K562 (cell line): Measurements from ENCODE around the gene KCNK2. TPM values are rescaled to one million over a fixed set of nuclear protein-coding genes. Genes with fewer than 3 reads are reported as not detected.

Source experiments
- ATAC-seq: fragments of 200-7000 bp; cut with Tn5 transposase; 3 replicates; pipeline ENCODE4 v1.9.1; 2020; ENCODE audit warnings: moderate library complexity
- BruUV-seq: library from RNA; stranded (reverse); fragments of 400-500 nt; replicated peaks from 2 replicates; lab custom pipeline; 2021; lab: Mats Ljungman, UMichigan
- CTCF ChIA-PET: fragments of 300-600 bp; formaldehyde crosslinking; extraction: SDS; loops from one replicate; lab custom pipeline; 2021; ENCODE audit warnings: low intra/inter-chr PET ratio; lab: Yijun Ruan, JAX
- POLR2A ChIA-PET: fragments of 300-600, 350-650 bp; sonication (Branson Sonifier 250); formaldehyde crosslinking; extraction: SDS; loops from one replicate; lab custom pipeline; 2021; ENCODE audit warnings: antibody characterized with exemption, inconsistent platforms; lab: Yijun Ruan, JAX
- DNase-seq, 4 experiments: peaks; one replicate each; pipeline versions ENCODE4 v3.0.0 to v3.0.0-alpha.2; 2011 to 2018; ENCODE audit warnings: low spot score in 3 of 4, mixed read lengths in 3 of 4; ENCODE audit errors: extremely low read depth in 1 of 4
- FAIRE-seq: peaks from 2 replicates; lab custom pipeline; 2011; peaks lifted over from hg19 to GRCh38; lab: Jason Lieb, UNC
- H2AFZ ChIP-seq: 2 replicates; pipeline ENCODE4 v1.6.0; 2011; ENCODE audit warnings: low read depth, low read length, control low read depth, inconsistent platforms
- H3K27ac ChIP-seq: fragments of 200-600 bp; 3 replicates; pipeline ENCODE4 v1.8.0; 2011; ENCODE audit warnings: low read depth, mild to moderate bottlenecking, control low read depth, inconsistent platforms, low read length, moderate library complexity, mixed read lengths; ENCODE audit errors: extremely low read depth
- H3K27me3 ChIP-seq, 2 experiments: fragments of 300-600 bp in 1 of 2; 2 replicates in 1 of 2; 3 replicates in 1 of 2; pipeline versions ENCODE4 v1.6.0 to v1.8.0; 2011; ENCODE audit warnings: inconsistent platforms in 2 of 2, low read length in 2 of 2, mild to moderate bottlenecking in 1 of 2, mixed read lengths in 1 of 2, moderate library complexity in 1 of 2; ENCODE audit not compliant: control insufficient read depth in 2 of 2, insufficient read depth in 2 of 2
- H3K36me3 ChIP-seq: fragments of 300-600 bp; 3 replicates; pipeline ENCODE4 v1.8.0; 2011; ENCODE audit warnings: mild to moderate bottlenecking, low read length, inconsistent platforms; ENCODE audit not compliant: control insufficient read depth, insufficient read depth
- H3K4me1 ChIP-seq, 2 experiments: fragments of 200-600 bp in 1 of 2; replicated peaks in 1 of 2; 2 replicates in 1 of 2; 3 replicates in 1 of 2; pipeline versions ENCODE4 v1.5.1 to v1.8.0; 2011; ENCODE audit warnings: inconsistent platforms in 2 of 2, low read length in 2 of 2, mild to moderate bottlenecking in 1 of 2, mixed read lengths in 1 of 2, moderate library complexity in 1 of 2; ENCODE audit not compliant: control insufficient read depth in 2 of 2, insufficient read depth in 2 of 2
- H3K4me2 ChIP-seq: 2 replicates; pipeline ENCODE4 v1.6.1; 2011; ENCODE audit warnings: low read length, control low read depth, inconsistent platforms, mixed read lengths; ENCODE audit not compliant: insufficient read depth
- H3K4me3 ChIP-seq: fragments of 200-600 bp; sonication (generic), shearing (Covaris generic); 2 replicates; pipeline ENCODE4 v1.5.1; 2016; ENCODE audit warnings: control low read depth, inconsistent platforms
- H3K79me2 ChIP-seq: fragments of 200-600 bp; 3 replicates; pipeline ENCODE4 v1.8.0; 2011; ENCODE audit warnings: low read length, inconsistent platforms; ENCODE audit not compliant: control insufficient read depth, insufficient read depth
- H3K9ac ChIP-seq, 2 experiments: 2 replicates each; pipeline versions ENCODE4 v1.6.0 to v1.6.1; 2011; ENCODE audit warnings: low read depth in 2 of 2, low read length in 2 of 2, control low read depth in 1 of 2, inconsistent platforms in 1 of 2, mild to moderate bottlenecking in 1 of 2, mixed read lengths in 1 of 2; ENCODE audit not compliant: insufficient read depth in 1 of 2
- H3K9me1 ChIP-seq: one replicate; pipeline ENCODE4 v1.6.0; 2011; ENCODE audit warnings: inconsistent platforms, mild to moderate bottlenecking, low read length, moderate library complexity; ENCODE audit not compliant: control insufficient read depth, insufficient read depth
- H3K9me3 ChIP-seq: replicated peaks from 2 replicates; pipeline ENCODE4 v1.5.1; 2011; ENCODE audit warnings: low read depth, low read length, inconsistent platforms; ENCODE audit not compliant: control insufficient read depth, insufficient read depth
- H4K20me1 ChIP-seq: replicated peaks from 2 replicates; pipeline ENCODE4 v1.6.1; 2011; ENCODE audit warnings: low read length, inconsistent platforms, mixed read lengths; ENCODE audit not compliant: control insufficient read depth, insufficient read depth
- CCAR2 ChIP-seq: fragments of 200-400 bp; formaldehyde crosslinking; IDR thresholded peaks from 2 replicates; pipeline ENCODE4 v1.6.1; 2017; ENCODE audit warnings: mild to moderate bottlenecking, low read depth, low read length
- DPF2 ChIP-seq: fragments of 450-650 bp; IDR thresholded peaks from 2 replicates; pipeline ENCODE4 v1.6.1; 2016
- FOXK1 ChIP-seq: sonication (generic); formaldehyde crosslinking; IDR thresholded peaks from 2 replicates; pipeline ENCODE4 v1.8.0; 2022; ENCODE audit warnings: missing genetic modification reagents, mild to moderate bottlenecking, borderline replicate concordance
- GATA2 ChIP-seq: sonication (generic); formaldehyde crosslinking; IDR thresholded peaks from 2 replicates; pipeline ENCODE4 v1.4.0; 2020; ENCODE audit warnings: mild to moderate bottlenecking, missing genetic modification reagents
- HDAC6 ChIP-seq: IDR thresholded peaks from 2 replicates; pipeline ENCODE4 v1.6.1; 2012; ENCODE audit warnings: low read depth, mild to moderate bottlenecking, control low read depth, inconsistent platforms, low read length, moderate library complexity
- HMBOX1 ChIP-seq: sonication (generic); IDR thresholded peaks from 2 replicates; pipeline ENCODE4 v1.6.1; 2016
- L3MBTL2 ChIP-seq: fragments of 450-650 bp; IDR thresholded peaks from 2 replicates; pipeline ENCODE4 v1.6.1; 2016; ENCODE audit warnings: mild to moderate bottlenecking, moderate library complexity
- NBN ChIP-seq: fragments of 450-650 bp; IDR thresholded peaks from 2 replicates; pipeline ENCODE4 v1.6.1; 2016; ENCODE audit warnings: low read depth, mild to moderate bottlenecking
- NUFIP1 ChIP-seq: fragments of 450-650 bp; IDR thresholded peaks from 2 replicates; pipeline ENCODE4 v1.6.1; 2018; ENCODE audit not compliant: partially characterized antibody
- POLR3G ChIP-seq: IDR thresholded peaks from 2 replicates; pipeline ENCODE4 v1.6.1; 2011; ENCODE audit not compliant: insufficient read length, insufficient replicate concordance; ENCODE audit errors: extremely low read depth
- SMARCB1 ChIP-seq: IDR thresholded peaks from 2 replicates; pipeline ENCODE4 v1.6.1; 2011; ENCODE audit warnings: improper control_type of control experiment, low read depth; ENCODE audit not compliant: insufficient read length
- SP1 ChIP-seq: sonication (generic); formaldehyde crosslinking; IDR thresholded peaks from 2 replicates; pipeline ENCODE4 v1.8.1; 2022; ENCODE audit warnings: mild to moderate bottlenecking, missing genetic modification reagents
- THAP12 ChIP-seq: fragments of 250-450 bp; sonication (Bioruptor Pico); IDR thresholded peaks from 2 replicates; pipeline ENCODE4 v1.9.0; 2021; ENCODE audit warnings: mild to moderate bottlenecking, inconsistent platforms
- ZNF263 ChIP-seq: sonication (generic); formaldehyde crosslinking; IDR thresholded peaks from 2 replicates; pipeline ENCODE4 v1.8.0; 2022; ENCODE audit warnings: mild to moderate bottlenecking, missing genetic modification reagents, borderline replicate concordance
- ZNF398 ChIP-seq: fragments of 250-450 bp; sonication (Bioruptor Pico); IDR thresholded peaks from 2 replicates; pipeline ENCODE4 v1.8.0; 2021; ENCODE audit warnings: moderate library complexity, mild to moderate bottlenecking, inconsistent platforms
- ZNF41 ChIP-seq: fragments of 250-450 bp; sonication (Bioruptor Pico); conservative IDR thresholded peaks from 2 replicates; pipeline ENCODE4 v1.4.0; 2020; ENCODE audit warnings: mild to moderate bottlenecking
- ZNF583 ChIP-seq: fragments of 250-450 bp; sonication (Bioruptor Pico); IDR thresholded peaks from 2 replicates; pipeline ENCODE4 v1.4.0; 2020
- ZNF586 ChIP-seq: fragments of 450-650 bp; formaldehyde crosslinking; conservative IDR thresholded peaks from 2 replicates; pipeline ENCODE4 v1.4.0; 2020; ENCODE audit warnings: mild to moderate bottlenecking, moderate library complexity
- in situ Hi-C: fragments of 300-500 bp; cut with MboI; formaldehyde crosslinking; loops from 4 replicates; pipeline ENCODE4 v1.15.0; 2018; ENCODE audit warnings: inconsistent platforms, mixed read lengths
- intact Hi-C: fragments of 100-400 bp; cut with micrococcal nuclease; formaldehyde crosslinking; loops from 2 replicates; pipeline ENCODE4 v1.14.2; 2022
- polyA plus RNA-seq, 8 experiments: library from polyadenylated mRNA; depleted of rRNA in 4 of 8; stranded (reverse) in 5 of 8; unstranded in 3 of 8; fragments of >200 nt; fragmentation: Nextera tagmentation in 2 of 8; fragmentation: Illumina TruSeq in 1 of 8; extraction: Ambion mirVana in 2 of 8; extraction: Trizol in 1 of 8; gene quantifications; 2 replicates each; pipeline versions ENCODE4 v1.2.1 to v1.2.3, GENCODE V29; 2011 to 2014; ENCODE audit warnings: inconsistent platforms in 1 of 8, missing spikeins in 1 of 8
- total RNA-seq, 7 experiments: library from RNA; depleted of rRNA in 6 of 7; stranded (reverse); fragments of >200 nt in 6 of 7; fragmentation: Illumina TruSeq in 2 of 7; extraction: Trizol in 2 of 7; gene quantifications; 2 replicates each; pipeline versions ENCODE4 v1.2.1 to v1.2.3, GENCODE V29; 2011 to 2021; ENCODE audit warnings: low replicate concordance in 1 of 7

The KCNK2 gene
- total and polyA plus RNA-seq, 9 of the 15 experiments (the other 6 are each of a cell fraction or from before 2014, with no cell fraction given) = 0.04 to 0.13 (median 0.05) TPM; not detected in 3

- Histone ChIP-seq H3K4me2 (no peak overlapping the region), H3K4me3 (no peak overlapping the region), H3K36me3 (no peaks in the 10 kb centered on the region), H2AFZ (no peak overlapping the region), H3K4me1 (no peaks in the 10 kb centered on the region), H4K20me1 (no peaks in the 10 kb centered on the region), H3K27ac (no peak overlapping the region), H3K9me1 (no peaks in the 10 kb centered on the region), H3K9ac (no peak overlapping the region), H3K79me2 (no peaks in the 10 kb centered on the region), H3K27me3 (no peaks in the 10 kb centered on the region), H3K9me3 (no peaks in the 10 kb centered on the region)
- POLR2A ChIA-PET = no interaction called here
- no peak for DNase-seq
- CTCF ChIA-PET = no interaction called here
- no peak for FAIRE-seq
- no TSS peak for BruUV-seq
- intact Hi-C loops = no loop called here
- in situ Hi-C loops = no loop called here
- ATAC-seq = no peak
- no peak for TF ChIP-seq ZNF583 (CRISPR knock-in tag)
- no peak for TF ChIP-seq HMBOX1
- no peak for TF ChIP-seq SMARCB1
- TF ChIP-seq ZNF41 (CRISPR knock-in tag) = no peak
- TF ChIP-seq POLR3G = no peak
- TF ChIP-seq THAP12 (CRISPR knock-in tag) = no peak
- no peak for TF ChIP-seq L3MBTL2
- no peak for TF ChIP-seq DPF2
- no peak for TF ChIP-seq ZNF398
- no peak for TF ChIP-seq ZNF586 (CRISPR knock-in tag)
- TF ChIP-seq CCAR2 = no peak
- no peak for TF ChIP-seq NBN
- TF ChIP-seq ZNF263 = no peak
- TF ChIP-seq HDAC6 = no peak
- no peak for TF ChIP-seq FOXK1 (CRISPR knock-in tag)
- TF ChIP-seq GATA2 = no peak
- TF ChIP-seq SP1 (CRISPR knock-in tag) = no peak
- no peak for TF ChIP-seq NUFIP1
Observed at GRCh38 chr1:215188302-215188950, 105.9 kb downstream of the KCNK2 start.
